DMS153 treated with DMSO at 0.1 percent for 48 hours (cell line): ENCODE measurements around the gene DENND6B.

Experiments used
- DNase-seq: peaks from one replicate; lab custom pipeline; 2025; ENCODE audit not compliant: unreplicated experiment; lab: John Stamatoyannopoulos, UW

The DENND6B gene

DNA sequence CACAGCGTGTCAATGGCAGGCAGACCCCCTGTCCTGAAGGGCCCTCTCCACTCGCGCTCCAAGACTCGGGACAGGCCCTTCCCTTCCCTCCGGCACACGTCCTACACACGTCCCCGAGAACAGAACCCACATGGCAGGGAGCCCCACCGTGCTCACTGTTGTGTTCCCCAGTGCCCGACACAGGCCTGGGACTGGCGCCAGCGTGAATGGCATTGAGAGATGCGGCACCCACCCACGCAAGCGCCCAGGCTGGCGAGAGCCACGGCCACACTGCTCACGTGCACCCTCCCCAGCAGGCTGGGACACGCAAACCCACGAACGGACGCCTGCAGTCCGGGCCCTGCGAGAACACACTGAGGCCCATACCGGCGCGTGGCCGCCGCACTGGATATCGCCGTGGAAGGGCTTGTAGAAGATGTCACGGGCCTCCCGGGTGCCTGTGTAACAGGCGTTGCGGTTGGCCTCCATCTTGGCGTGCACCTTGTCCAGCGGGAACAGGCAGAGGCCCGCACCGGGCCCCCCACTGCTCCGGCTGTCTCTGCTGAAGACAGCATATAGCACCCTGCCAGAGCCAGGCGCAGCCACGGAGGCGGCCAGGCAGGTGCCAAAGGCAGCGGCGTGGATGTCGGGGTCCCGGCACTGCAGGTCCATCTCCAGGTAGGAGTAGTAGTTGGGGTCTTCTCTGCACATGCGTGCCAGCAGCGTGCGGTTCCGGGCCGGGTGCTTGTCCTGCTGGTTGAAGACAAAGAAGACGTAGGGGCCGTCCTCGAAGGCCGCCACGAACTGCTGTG lies 37.5 kb downstream of the DENND6B start:
- no peak for DNase-seq

DNA sequence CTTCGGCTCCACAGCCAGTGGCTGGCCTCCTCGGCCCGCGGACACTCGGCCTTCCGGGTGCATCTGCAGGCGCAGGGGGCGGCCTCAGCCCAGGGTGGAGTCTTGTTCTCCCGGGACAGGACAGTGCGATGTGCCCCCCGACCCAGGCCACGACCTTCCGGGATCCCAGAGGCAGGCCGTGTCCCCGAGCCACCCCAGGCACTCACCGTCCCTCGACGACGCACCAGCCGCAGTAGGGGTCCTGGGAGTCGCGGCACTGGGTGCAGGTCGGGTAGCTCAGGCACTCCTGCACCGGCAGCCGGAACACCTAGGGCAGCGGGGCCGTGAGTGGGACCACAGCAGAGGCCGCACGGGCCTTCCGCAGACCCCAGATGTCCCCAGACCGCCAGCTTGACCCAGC lies 39.1 kb downstream of the DENND6B start:
- DNase-seq, result no peak

- no peak for DNase-seq
Measured at GRCh38 chr22:50286701-50287318, 40.0 kb downstream of the DENND6B start.

- no peak for DNase-seq
Measured at GRCh38 chr22:50286275-50286674, 40.5 kb downstream of the DENND6B start.

GRCh38 chr22:50285568-50286229 lies 41.1 kb downstream of the DENND6B start:
- DNase-seq, result no peak

GRCh38 chr22:50284479-50284878 lies 42.3 kb downstream of the DENND6B start:
- DNase-seq, result no peak

- DNase-seq, result no peak
Measured at GRCh38 chr22:50283821-50284220, 43.0 kb downstream of the DENND6B start.

DNA sequence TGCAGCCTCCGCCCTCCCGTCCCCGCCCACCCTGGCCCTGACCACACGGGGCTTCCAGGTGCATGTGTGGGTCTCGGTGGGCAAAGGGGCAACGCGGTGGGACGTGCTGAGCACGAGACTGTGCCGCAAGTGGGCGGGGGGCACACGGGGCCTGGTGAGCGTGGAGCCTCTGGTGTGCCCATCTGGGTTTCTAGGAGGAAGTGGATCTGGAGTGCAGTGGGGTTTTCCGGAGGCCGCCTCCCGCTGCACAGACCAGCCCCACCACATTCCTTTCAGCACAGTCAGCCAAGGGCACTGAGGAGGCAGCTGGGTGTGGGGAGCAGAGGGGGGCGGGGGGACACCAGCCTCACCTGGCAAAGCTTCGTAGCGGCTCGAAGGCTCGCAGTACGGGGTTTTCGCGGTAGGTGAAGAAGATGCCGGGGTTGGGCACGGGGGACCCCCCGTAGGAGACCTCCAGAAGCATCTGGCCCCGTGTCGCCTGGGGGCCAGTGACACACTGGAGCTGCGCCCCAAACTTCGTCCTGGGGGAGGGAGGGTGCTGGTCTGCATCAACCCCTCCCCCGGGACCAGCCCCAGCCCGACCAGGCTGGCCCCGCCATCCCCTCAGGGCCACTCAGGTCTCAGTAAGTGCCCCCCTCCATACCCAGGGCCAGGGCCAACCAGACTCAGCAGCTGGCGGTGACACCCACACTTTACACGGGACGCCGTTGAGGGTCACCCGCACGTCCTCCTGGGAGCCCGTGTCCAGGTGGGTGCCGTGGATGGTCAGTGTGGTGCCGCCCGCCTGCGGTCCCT lies 44.3 kb downstream of the DENND6B start:
- DNase-seq, result no peak

- no peak for DNase-seq
Measured at GRCh38 chr22:50281957-50282356, 44.9 kb downstream of the DENND6B start.

DNA sequence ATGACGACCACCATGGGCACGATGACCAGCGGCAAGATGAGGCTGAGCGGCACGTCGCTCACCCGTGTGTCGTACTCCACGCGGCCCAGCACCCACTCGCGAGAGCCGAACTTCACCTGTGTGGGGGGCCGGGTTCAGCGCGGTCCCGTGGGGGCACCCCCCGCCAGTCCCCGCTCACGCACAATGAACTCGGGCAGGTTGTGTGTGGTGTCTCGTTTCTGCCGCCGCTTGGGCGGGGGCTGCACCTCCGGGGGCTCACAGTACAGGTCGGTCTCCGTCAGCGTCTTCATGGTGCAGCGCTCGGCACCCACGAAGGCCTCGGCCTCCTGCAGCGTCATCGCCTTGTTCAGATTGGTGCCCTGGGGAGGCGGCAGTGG lies 45.4 kb downstream of the DENND6B start:
- DNase-seq, result no peak

GRCh38 chr22:50280708-50281383 lies 46.0 kb downstream of the DENND6B start:
- no peak for DNase-seq

DNA sequence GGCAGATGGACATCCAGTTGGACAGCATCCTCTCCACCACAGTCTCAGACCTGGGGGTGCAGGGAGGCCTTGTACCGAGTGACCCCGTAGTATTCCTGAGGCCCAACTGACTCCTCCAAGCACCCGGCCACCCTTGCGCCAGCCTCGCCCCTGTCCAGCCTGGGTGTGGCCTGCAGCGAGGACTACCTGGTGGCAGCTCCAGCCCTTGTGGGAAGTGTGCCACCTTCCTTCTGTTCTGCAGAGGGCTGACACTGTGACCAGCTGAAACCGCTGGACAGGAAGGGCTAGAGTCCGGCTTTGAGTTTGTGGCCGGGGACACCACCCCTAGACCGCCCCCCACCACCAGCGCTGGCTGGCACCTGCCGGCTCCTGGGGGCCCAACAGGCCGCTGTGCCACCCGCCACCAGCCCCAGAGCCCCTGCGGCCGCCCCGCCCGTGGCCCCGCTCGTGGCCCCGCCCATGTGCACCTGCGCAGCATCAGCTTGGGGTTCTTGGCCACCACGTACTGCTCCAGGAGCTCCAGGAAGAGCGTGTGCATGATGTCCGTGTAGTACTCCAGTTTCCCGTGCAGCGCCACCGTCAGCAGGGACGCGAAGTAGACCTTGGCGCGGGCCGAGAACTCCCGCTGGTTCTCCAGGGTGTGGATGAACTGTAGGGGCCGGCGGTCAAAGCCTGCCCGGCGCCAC lies 46.6 kb downstream of the DENND6B start:
- no peak for DNase-seq

- no peak for DNase-seq
Measured at GRCh38 chr22:50278956-50279619, 47.7 kb downstream of the DENND6B start.

DNA sequence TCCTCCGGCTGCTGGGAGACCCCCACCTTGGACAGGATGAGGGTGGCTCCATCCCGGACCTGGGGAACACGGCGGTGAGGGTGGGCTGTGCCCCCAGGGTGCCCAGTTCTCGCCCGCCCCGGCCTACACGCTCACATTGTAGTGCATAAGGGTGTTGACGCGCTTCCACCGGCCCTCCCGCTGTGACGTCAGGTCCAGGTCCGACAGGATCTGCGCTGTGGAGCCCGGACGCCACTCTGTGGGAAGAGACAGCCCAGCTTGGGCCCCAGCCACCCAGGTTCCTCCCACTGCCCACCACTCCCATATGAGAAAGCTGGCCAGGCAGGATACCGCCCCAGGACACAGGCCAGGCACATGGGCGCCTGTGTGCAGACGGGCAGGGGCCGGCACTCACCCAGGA lies 48.4 kb downstream of the DENND6B start:
- no peak for DNase-seq

GRCh38 chr22:50277761-50278160 lies 49.1 kb downstream of the DENND6B start:
- no peak for DNase-seq

- no peak for DNase-seq
Measured at GRCh38 chr22:50276143-50276542, 50.7 kb downstream of the DENND6B start.

DNA sequence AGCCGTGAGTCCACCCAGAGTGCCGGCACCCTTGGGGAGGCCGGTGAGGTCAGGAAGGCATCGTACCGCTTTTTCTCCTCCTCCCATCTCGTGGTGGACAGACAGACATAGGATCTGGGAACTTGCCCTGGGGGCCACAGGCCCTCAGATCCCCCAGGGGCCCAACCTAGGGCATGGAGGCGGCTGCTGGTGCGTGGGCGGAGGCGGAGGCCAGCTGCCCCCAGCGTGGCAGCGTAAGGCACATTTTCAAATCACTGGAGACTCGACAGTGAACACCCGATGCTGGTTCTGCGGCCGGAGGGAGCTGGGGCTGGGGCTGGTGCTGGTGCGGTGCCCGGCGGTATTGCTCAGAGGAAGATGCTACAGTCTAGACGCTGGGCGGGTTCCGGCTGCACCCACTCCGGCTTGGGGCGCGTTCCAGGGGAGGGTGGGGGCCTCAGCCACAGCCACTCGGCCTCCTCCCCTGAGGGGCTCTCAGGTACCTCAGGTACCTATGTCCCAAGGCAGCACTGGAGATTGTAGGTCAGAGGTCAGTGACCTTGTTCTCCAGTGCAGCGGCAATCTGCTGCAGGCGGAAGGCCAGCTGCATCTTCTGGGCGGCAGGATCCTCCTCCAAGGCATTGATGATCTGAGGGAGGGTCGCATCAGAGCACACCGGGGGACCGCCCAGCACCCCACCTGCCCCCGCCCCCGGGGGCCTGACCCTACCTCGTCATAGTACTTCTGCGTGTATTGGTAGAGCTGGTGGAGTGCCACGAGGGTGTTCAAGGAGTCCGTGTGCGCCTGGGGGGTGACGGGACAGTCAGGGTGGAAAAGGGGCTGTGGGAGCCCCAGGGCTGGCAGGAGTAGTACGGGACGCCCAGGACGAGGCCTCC lies 51.4 kb downstream of the DENND6B start:
- no peak for DNase-seq

- DNase-seq, result no peak
Measured at GRCh38 chr22:50274771-50275170, 52.0 kb downstream of the DENND6B start.

GRCh38 chr22:50274311-50274710 lies 52.5 kb downstream of the DENND6B start:
- peak; percentile 30 for DNase-seq
